Measurements from ENCODE around the gene STRADA.

Gene STRADA

GRCh38 chr17:63676584-63676983 is 65.0 kb downstream of the STRADA start:
- Histone ChIP-seq H3K27ac (no peak overlapping the region), H3K27me3 (no peaks in the 10 kb centered on the region), H4K20me1 (peaks cover 16% of the 10 kb centered on the region; the same call in 1 of the 2 replicates), H3K36me3 (peaks cover 91% of the 10 kb centered on the region), H3K9ac (no peak overlapping the region), H3K4me2 (no peak overlapping the region), H3K4me1 (no peaks in the 10 kb centered on the region), H3K4me3 (no peak overlapping the region), H3K9me3 (peaks cover 1% of the 10 kb centered on the region; the same call in 1 of the 2 replicates)
- no peak for TF ChIP-seq Cebpa-rat (IDR thresholded peaks at IDR 0.05)

- H3K27ac ChIP-seq: no peak overlapping the region
- no peak overlapping the region for H3K9ac ChIP-seq
- H3K27me3 ChIP-seq: no peaks in the 10 kb centered on the region
- no peak for TF ChIP-seq Cebpa-rat (IDR thresholded peaks at IDR 0.05)
- peaks cover 16% of the 10 kb centered on the region; the same call in 1 of the 2 replicates for H4K20me1 ChIP-seq
- H3K9me3 ChIP-seq: no peaks in the 10 kb centered on the region
- no peaks in the 10 kb centered on the region for H3K4me1 ChIP-seq
- no peak overlapping the region for H3K4me3 ChIP-seq
- peaks cover 90% of the 10 kb centered on the region for H3K36me3 ChIP-seq
- no peak overlapping the region for H3K4me2 ChIP-seq
Measured at GRCh38 chr17:63675607-63676546, 65.7 kb downstream of the STRADA start.

DNA sequence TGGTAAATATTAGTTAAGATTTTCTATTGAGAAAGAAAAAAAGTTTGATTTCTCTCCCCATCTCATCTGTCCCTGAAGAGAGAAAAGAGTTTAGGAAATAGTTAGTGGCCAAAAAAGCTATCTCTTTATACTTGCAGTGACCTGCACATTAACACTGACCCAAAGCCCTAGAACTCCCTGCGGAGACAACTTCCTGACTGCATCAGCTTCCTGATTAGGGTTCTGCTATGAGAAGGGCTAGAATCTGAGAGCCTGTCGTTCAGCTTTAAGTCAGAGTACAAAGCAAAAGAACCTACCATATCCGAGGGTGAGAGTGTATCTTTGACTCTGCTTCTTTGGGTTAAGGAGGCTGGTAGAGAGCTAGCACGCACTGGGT is 66.4 kb downstream of the STRADA start:
- Histone ChIP-seq H3K4me2 (no peak overlapping the region), H3K27ac (no peak overlapping the region), H4K20me1 (peaks cover 16% of the 10 kb centered on the region; the same call in 1 of the 2 replicates), H3K36me3 (peaks cover 90% of the 10 kb centered on the region), H3K4me1 (no peaks in the 10 kb centered on the region), H3K9me3 (no peaks in the 10 kb centered on the region), H3K4me3 (no peak overlapping the region), H3K9ac (no peak overlapping the region), H3K27me3 (no peaks in the 10 kb centered on the region)
- TF ChIP-seq Cebpa-rat (IDR thresholded peaks at IDR 0.05): no peak

DNA sequence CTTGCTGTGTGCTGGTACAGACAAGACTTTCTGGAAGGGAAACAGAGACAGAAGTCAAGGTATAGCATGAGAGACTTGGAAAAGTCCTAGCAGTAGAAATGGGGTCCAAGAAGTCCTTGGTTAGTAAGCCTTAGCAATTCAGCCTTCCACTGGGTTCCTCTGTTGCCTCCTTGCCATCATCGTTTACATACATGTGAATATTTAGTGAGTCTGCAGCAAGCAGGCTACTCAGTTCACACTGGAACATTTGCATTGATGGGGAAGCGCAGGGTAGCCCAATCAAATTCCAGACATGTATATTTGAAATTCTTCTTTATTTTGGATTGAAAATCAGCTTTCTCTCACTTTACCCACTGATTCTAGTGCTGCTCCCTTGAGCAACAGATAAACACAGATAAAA is 68.7 kb downstream of the STRADA start:
- Histone ChIP-seq H3K4me3 (no peak overlapping the region), H3K9me3 (no peaks in the 10 kb centered on the region), H3K36me3 (peaks cover 90% of the 10 kb centered on the region), H3K27ac (no peak overlapping the region), H3K4me2 (no peak overlapping the region), H3K27me3 (no peaks in the 10 kb centered on the region), H3K4me1 (no peaks in the 10 kb centered on the region), H3K9ac (no peak overlapping the region), H4K20me1 (peaks cover 16% of the 10 kb centered on the region; the same call in 1 of the 2 replicates)
- TF ChIP-seq Cebpa-rat (IDR thresholded peaks at IDR 0.05): no peak

DNA sequence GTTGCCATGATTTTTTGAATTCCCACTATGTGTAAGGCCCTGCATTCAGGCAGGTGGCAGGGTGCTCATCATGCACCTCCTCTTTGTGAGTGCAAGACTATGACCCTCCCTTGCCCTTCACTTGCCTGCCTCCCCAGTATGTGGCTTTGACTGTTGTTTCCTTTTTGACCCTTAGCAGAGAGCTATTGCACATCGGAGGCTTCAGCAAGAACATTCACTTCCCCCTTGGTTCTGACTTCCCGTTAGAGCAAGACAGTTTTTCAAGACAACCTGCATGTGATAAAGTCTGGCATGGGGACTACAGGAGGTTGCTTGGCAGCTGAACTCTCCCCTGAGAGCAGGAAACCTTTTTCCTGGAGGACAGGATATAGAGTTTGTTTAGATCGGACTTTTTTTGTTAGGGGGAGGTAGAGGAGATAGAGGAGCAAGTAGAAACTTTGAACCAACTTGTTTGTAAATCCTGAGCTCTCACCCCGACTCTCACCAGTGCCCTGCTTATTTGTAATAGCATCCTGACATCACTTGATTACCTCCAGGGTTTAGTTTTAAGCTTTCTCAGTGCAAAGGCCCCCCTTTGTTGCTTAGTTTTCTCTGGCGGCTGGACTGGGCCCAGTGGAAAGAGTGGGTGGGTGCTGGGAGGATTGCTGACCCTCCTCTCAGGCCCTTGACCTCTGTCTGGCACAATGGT is 75.9 kb downstream of the STRADA start:
- Histone ChIP-seq H3K27ac (no peak overlapping the region), H3K4me2 (no peak overlapping the region), H3K9me3 (no peaks in the 10 kb centered on the region), H3K4me3 (no peak overlapping the region), H3K27me3 (no peaks in the 10 kb centered on the region), H4K20me1 (peaks cover 17% of the 10 kb centered on the region), H3K4me1 (peaks cover 7% of the 10 kb centered on the region; the same call in 1 of the 2 replicates), H3K36me3 (peaks cover 95% of the 10 kb centered on the region), H3K9ac (no peak overlapping the region)
- no peak for TF ChIP-seq Cebpa-rat (IDR thresholded peaks at IDR 0.05)

DNA sequence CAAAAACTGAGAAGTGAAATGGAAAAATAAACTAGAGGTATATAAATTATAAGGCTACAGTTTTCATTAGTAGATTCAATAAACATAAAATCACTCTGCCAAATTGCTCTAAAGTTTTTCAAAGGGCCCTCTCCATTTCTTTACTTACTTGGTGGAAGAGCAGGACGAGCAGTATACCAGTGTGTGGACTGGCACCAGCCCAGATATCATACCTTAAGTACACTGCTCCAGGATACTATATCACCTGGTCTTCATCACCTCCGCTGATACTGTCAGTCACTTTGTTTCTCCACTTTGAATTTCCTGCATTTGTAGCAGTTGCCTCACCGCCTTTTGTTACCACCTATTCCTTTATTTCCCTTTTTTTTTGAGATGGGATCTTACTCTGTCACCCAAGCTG is 81.7 kb downstream of the STRADA start:
- Histone ChIP-seq H3K9ac (no peak overlapping the region), H3K4me2 (no peak overlapping the region), H3K4me3 (no peak overlapping the region), H3K4me1 (no peaks in the 10 kb centered on the region), H3K36me3 (peaks cover 96% of the 10 kb centered on the region), H3K27ac (no peak overlapping the region), H3K27me3 (no peaks in the 10 kb centered on the region), H4K20me1 (no peaks in the 10 kb centered on the region), H3K9me3 (no peaks in the 10 kb centered on the region)
- TF ChIP-seq Cebpa-rat (IDR thresholded peaks at IDR 0.05): no peak

DNA sequence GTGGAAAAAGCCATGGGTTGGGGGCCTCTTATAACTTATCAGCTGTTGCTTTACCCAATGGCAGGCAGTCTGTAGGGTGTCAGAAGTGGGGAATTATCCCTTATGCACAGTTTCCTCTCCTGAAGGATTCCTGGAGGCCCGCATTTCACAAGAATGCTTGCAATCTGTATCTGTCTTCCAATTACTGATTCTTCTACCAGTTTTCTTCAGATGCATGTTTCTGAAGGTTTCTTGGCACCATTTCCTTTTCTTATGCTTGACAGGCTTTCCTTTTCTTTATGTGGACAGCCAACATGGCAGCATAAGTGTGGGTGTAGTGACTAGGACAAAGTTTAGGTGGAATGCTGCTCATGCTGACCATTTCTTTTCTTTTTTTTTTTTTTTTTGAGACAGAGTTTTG is 83.2 kb downstream of the STRADA start:
- Histone ChIP-seq H3K4me2 (no peak overlapping the region), H3K4me1 (no peaks in the 10 kb centered on the region), H4K20me1 (peaks cover 5% of the 10 kb centered on the region; the same call in 1 of the 2 replicates), H3K36me3 (peaks cover 95% of the 10 kb centered on the region), H3K27ac (no peak overlapping the region), H3K9me3 (no peaks in the 10 kb centered on the region), H3K9ac (no peak overlapping the region), H3K27me3 (no peaks in the 10 kb centered on the region), H3K4me3 (no peak overlapping the region)
- no peak for TF ChIP-seq Cebpa-rat (IDR thresholded peaks at IDR 0.05)

DNA sequence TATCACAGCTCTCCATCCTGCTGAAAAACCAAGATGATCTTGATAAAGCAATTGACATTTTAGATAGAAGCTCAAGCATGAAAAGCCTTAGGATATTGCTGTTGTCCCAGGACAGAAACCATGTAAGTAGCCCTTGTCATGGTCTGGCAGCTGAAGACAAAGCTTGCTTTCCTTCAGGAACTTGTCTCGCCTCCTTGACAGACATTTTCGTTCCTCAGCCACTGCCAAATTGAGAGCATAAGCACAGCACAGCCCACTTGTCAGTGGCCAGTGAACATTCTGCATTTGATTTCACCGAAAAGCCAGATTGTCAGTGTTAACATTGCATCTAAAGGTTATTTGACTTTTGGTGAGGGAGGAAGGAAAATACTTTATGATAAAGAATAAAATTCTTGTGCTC is 83.8 kb downstream of the STRADA start:
- Histone ChIP-seq H4K20me1 (peaks cover 10% of the 10 kb centered on the region; the same call in 1 of the 2 replicates), H3K27me3 (no peaks in the 10 kb centered on the region), H3K36me3 (peaks cover 94% of the 10 kb centered on the region), H3K27ac (no peak overlapping the region), H3K4me1 (no peaks in the 10 kb centered on the region), H3K9me3 (no peaks in the 10 kb centered on the region), H3K9ac (no peak overlapping the region), H3K4me3 (no peak overlapping the region), H3K4me2 (no peak overlapping the region)
- no peak for TF ChIP-seq Cebpa-rat (IDR thresholded peaks at IDR 0.05)

- Histone ChIP-seq H3K4me1 (peaks cover 9% of the 10 kb centered on the region), H3K36me3 (peaks cover 92% of the 10 kb centered on the region), H3K4me2 (no peak overlapping the region), H3K9ac (no peak overlapping the region), H3K9me3 (no peaks in the 10 kb centered on the region), H3K4me3 (no peak overlapping the region), H3K27ac (no peak overlapping the region), H3K27me3 (no peaks in the 10 kb centered on the region), H4K20me1 (peaks cover 44% of the 10 kb centered on the region; the same call in 1 of the 2 replicates)
- no peak for TF ChIP-seq Cebpa-rat (IDR thresholded peaks at IDR 0.05)
Measured at GRCh38 chr17:63653050-63653449, 88.5 kb downstream of the STRADA start.

All from BLaER1 (cell line).